HepG2 (cell line): Measurements from ENCODE around the gene CELSR3. TPM values are rescaled to one million over a fixed set of nuclear protein-coding genes. Genes with fewer than 3 reads are reported as not detected.

Experiments
- DDIT3 ChIP-seq: sonication (generic); formaldehyde crosslinking; IDR thresholded peaks from 2 replicates; pipeline ENCODE4 v1.4.0; 2020; ENCODE audit warnings: mild to moderate bottlenecking, missing genetic modification reagents
- HNRNPH1 ChIP-seq: fragments of 200-400 bp; formaldehyde crosslinking; optimal IDR thresholded peaks from 2 replicates; pipeline ENCODE3; 2017; ENCODE audit warnings: mild to moderate bottlenecking, low read depth, low read length
- HNRNPLL ChIP-seq: fragments of 200-400 bp; formaldehyde crosslinking; IDR thresholded peaks from 2 replicates; pipeline ENCODE4 v1.6.1; 2017; ENCODE audit warnings: mild to moderate bottlenecking, low read depth, low read length; ENCODE audit not compliant: poor library complexity, severe bottlenecking
- NFE2L2 ChIP-seq: fragments of 150-350 bp; IDR thresholded peaks from 2 replicates; pipeline ENCODE4 v1.6.1; 2014; ENCODE audit warnings: low read length
- RXRB ChIP-seq: IDR thresholded peaks from 2 replicates; pipeline ENCODE4 v1.6.1; 2016; ENCODE audit warnings: borderline replicate concordance, missing genetic modification reagents, missing compliant biosample characterization
- SIX4 ChIP-seq: sonication (generic); formaldehyde crosslinking; IDR thresholded peaks from 2 replicates; pipeline ENCODE4 v1.4.0; 2020; ENCODE audit warnings: missing genetic modification reagents
- SKIL ChIP-seq: sonication (generic); formaldehyde crosslinking; IDR thresholded peaks from 2 replicates; pipeline ENCODE4 v1.8.0; 2022; ENCODE audit warnings: missing genetic modification reagents, mild to moderate bottlenecking, moderate library complexity, borderline replicate concordance
- SP2 ChIP-seq: sonication (generic); formaldehyde crosslinking; IDR thresholded peaks from 2 replicates; pipeline ENCODE4 v1.5.1; 2020; ENCODE audit warnings: mild to moderate bottlenecking, missing genetic modification reagents
- ZBTB10 ChIP-seq: sonication (generic); formaldehyde crosslinking; IDR thresholded peaks from 2 replicates; pipeline ENCODE4 v1.4.0; 2020; ENCODE audit warnings: missing genetic modification reagents, borderline replicate concordance
- ZFAT ChIP-seq: sonication (generic); formaldehyde crosslinking; conservative IDR thresholded peaks from 2 replicates; pipeline ENCODE4 v1.8.1; 2023; ENCODE audit warnings: missing genetic modification reagents, inconsistent platforms
- ZFX ChIP-seq: sonication (generic); formaldehyde crosslinking; IDR thresholded peaks from 2 replicates; pipeline ENCODE4 v1.4.0; 2020; ENCODE audit warnings: mild to moderate bottlenecking, low read depth, missing genetic modification reagents, moderate library complexity
- ZNF775 ChIP-seq: sonication (generic); formaldehyde crosslinking; IDR thresholded peaks from 2 replicates; pipeline ENCODE4 v1.4.0; 2020; ENCODE audit warnings: missing genetic modification reagents, mild to moderate bottlenecking, moderate library complexity, borderline replicate concordance
- polyA plus RNA-seq, 8 experiments: library from polyadenylated mRNA; depleted of rRNA in 3 of 8; stranded (reverse) in 7 of 8; unstranded in 1 of 8; fragments of >200 nt; fragmentation: Illumina TruSeq in 4 of 8; extraction: Trizol in 4 of 8; gene quantifications; 2 replicates each; pipeline versions ENCODE4 v1.2.1 to v1.2.3, GENCODE V29; 2011 to 2016; ENCODE audit warnings: low read depth in 4 of 8, missing spikeins in 1 of 8, mixed read lengths in 1 of 8; ENCODE audit not compliant: insufficient read depth in 1 of 8
- total RNA-seq, 5 experiments: library from RNA; depleted of rRNA; stranded (reverse); fragments of >200 nt; fragmentation: Illumina TruSeq; extraction: Trizol; gene quantifications; 2 replicates each; pipeline ENCODE4 v1.2.3, GENCODE V29; 2016; ENCODE audit warnings: low read depth in 1 of 5
- TF ChIP-seq, protein P1 (sequence below): sonication (generic); formaldehyde crosslinking; IDR thresholded peaks from 2 replicates; pipeline ENCODE4 v1.4.0; 2020; ENCODE audit warnings: missing genetic modification reagents, borderline replicate concordance
- TF ChIP-seq, protein P2 (sequence below): sonication (generic); formaldehyde crosslinking; IDR thresholded peaks from 2 replicates; pipeline ENCODE4 v1.4.0; 2020; ENCODE audit warnings: missing genetic modification reagents
- TF ChIP-seq, protein P3 (sequence below): sonication (generic); formaldehyde crosslinking; IDR thresholded peaks from 2 replicates; pipeline ENCODE4 v1.5.0; 2020; ENCODE audit warnings: missing genetic modification reagents

The CELSR3 gene
- total and polyA plus RNA-seq, 2 of the 13 experiments (the other 11 are each of a cell fraction or from before 2014, with no cell fraction given) = 5.4 to 6.7 TPM

DNA sequence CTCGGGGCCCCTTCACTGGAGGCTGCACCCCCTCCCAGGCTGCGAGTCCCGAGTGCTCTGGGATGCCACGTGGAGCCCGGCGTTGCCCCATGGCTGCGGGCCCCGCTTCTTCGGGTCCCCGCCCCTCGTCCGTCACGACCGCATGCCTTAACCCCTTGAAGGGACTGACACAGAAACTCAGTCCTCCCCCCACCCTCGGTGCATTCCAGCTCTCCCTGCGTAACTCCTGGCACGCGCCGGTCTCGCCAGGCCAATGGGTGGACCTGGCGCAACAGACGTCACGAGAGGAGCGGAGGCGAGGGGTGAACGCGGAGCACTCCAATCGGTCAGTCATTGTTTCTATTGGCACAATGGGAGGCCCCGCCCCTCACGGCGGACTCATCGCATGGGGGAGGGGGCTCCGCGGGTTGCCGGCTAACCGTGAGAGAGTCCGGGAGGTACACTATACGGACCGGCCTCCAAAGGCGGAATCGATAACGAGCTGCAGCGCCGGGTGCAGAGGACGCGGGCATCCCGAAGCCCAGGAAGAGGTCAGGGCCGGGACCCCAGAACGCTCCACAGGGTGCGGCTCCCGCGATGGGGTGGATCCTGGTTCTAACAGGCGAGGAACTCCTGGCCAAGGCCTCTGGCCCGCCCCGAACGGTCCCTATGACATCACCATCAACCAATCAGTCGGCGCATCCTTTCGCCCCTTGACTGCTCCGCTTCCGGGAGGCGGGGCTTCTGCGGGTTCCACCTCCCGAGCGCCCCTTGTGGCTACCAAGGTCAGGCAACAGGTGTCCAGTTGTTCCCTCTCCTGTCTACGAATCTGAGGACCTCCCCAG lies 1.0 kb upstream of the CELSR3 start (continued):
- TF ChIP-seq, protein P1, sequence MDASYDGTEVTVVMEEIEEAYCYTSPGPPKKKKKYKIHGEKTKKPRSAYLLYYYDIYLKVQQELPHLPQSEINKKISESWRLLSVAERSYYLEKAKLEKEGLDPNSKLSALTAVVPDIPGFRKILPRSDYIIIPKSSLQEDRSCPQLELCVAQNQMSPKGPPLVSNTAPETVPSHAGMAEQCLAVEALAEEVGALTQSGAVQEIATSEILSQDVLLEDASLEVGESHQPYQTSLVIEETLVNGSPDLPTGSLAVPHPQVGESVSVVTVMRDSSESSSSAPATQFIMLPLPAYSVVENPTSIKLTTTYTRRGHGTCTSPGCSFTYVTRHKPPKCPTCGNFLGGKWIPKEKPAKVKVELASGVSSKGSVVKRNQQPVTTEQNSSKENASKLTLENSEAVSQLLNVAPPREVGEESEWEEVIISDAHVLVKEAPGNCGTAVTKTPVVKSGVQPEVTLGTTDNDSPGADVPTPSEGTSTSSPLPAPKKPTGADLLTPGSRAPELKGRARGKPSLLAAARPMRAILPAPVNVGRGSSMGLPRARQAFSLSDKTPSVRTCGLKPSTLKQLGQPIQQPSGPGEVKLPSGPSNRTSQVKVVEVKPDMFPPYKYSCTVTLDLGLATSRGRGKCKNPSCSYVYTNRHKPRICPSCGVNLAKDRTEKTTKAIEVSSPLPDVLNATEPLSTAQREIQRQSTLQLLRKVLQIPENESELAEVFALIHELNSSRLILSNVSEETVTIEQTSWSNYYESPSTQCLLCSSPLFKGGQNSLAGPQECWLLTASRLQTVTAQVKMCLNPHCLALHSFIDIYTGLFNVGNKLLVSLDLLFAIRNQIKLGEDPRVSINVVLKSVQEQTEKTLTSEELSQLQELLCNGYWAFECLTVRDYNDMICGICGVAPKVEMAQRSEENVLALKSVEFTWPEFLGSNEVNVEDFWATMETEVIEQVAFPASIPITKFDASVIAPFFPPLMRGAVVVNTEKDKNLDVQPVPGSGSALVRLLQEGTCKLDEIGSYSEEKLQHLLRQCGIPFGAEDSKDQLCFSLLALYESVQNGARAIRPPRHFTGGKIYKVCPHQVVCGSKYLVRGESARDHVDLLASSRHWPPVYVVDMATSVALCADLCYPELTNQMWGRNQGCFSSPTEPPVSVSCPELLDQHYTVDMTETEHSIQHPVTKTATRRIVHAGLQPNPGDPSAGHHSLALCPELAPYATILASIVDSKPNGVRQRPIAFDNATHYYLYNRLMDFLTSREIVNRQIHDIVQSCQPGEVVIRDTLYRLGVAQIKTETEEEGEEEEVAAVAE (CRISPR knock-in tag) = peak; percentile 74; the same call in 1 of the 2 replicates
- TF ChIP-seq, protein P2, sequence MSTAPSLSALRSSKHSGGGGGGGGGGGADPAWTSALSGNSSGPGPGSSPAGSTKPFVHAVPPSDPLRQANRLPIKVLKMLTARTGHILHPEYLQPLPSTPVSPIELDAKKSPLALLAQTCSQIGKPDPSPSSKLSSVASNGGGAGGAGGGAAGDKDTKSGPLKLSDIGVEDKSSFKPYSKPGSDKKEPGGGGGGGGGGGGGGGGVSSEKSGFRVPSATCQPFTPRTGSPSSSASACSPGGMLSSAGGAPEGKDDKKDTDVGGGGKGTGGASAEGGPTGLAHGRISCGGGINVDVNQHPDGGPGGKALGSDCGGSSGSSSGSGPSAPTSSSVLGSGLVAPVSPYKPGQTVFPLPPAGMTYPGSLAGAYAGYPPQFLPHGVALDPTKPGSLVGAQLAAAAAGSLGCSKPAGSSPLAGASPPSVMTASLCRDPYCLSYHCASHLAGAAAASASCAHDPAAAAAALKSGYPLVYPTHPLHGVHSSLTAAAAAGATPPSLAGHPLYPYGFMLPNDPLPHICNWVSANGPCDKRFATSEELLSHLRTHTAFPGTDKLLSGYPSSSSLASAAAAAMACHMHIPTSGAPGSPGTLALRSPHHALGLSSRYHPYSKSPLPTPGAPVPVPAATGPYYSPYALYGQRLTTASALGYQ (CRISPR knock-in tag) = no peak
- TF ChIP-seq SP2 (CRISPR knock-in tag) (peak; percentile 74), ZFAT (CRISPR knock-in tag) (no peak), DDIT3 (CRISPR knock-in tag) (no peak), RXRB (0 out of 2 replicates have a peak, but pooled peaks have one; percentile 57), SKIL (CRISPR knock-in tag) (peak; percentile 63), ZNF775 (CRISPR knock-in tag) (no peak), HNRNPH1 (no peak), ZBTB10 (CRISPR knock-in tag) (peak; percentile 76; the same call in 1 of the 2 replicates), NFE2L2 (no peak), HNRNPLL (peak; percentile 91), SIX4 (CRISPR knock-in tag) (no peak), ZFX (CRISPR knock-in tag) (peak; percentile 80)
- TF ChIP-seq, protein P3, sequence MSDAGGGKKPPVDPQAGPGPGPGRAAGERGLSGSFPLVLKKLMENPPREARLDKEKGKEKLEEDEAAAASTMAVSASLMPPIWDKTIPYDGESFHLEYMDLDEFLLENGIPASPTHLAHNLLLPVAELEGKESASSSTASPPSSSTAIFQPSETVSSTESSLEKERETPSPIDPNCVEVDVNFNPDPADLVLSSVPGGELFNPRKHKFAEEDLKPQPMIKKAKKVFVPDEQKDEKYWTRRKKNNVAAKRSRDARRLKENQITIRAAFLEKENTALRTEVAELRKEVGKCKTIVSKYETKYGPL (CRISPR knock-in tag) = no peak; the same call in 1 of the 2 replicates
